ENCODE results near the gene DCP1A.
"Not testable (repeated sequence)": the region's sequence is repeated elsewhere in the genome, so short reads cannot be mapped to it uniquely, and the experiment has no call there.

DCP1A gene

GRCh38 chr3:53327986-53328385 lies 19.4 kb downstream of the DCP1A start:
- not testable (repeated sequence) for DNase-seq

GRCh38 chr3:53324105-53324504 lies 23.2 kb downstream of the DCP1A start:
- DNase-seq = no peak

- peak; percentile 50 for DNase-seq
Measured at GRCh38 chr3:53320697-53321096, 26.6 kb downstream of the DCP1A start.

GRCh38 chr3:53318522-53318921 lies 28.8 kb downstream of the DCP1A start:
- DNase-seq = no peak

GRCh38 chr3:53312832-53313231 lies 34.5 kb downstream of the DCP1A start:
- DNase-seq = no peak

- DNase-seq = no peak
Measured at GRCh38 chr3:53311882-53312281, 35.5 kb downstream of the DCP1A start.

GRCh38 chr3:53303957-53304356 lies 43.4 kb downstream of the DCP1A start:
- no peak for DNase-seq

GRCh38 chr3:53303549-53303948 lies 43.8 kb downstream of the DCP1A start:
- no peak for DNase-seq

- DNase-seq = no peak
Measured at GRCh38 chr3:53300826-53301225, 46.5 kb downstream of the DCP1A start.

GRCh38 chr3:53299611-53300023 lies 47.7 kb downstream of the DCP1A start:
- peak; percentile 71 for DNase-seq

GRCh38 chr3:53295410-53295809 lies 51.9 kb downstream of the DCP1A start:
- no peak for DNase-seq

GRCh38 chr3:53293867-53294266 lies 53.5 kb downstream of the DCP1A start:
- no peak for DNase-seq

- DNase-seq = no peak
Measured at GRCh38 chr3:53288214-53288613, 59.1 kb downstream of the DCP1A start.

GRCh38 chr3:53287131-53287629 lies 60.2 kb downstream of the DCP1A start:
- no peak for DNase-seq

- DNase-seq = no peak
Measured at GRCh38 chr3:53286727-53287126, 60.6 kb downstream of the DCP1A start.

- no peak for DNase-seq
Measured at GRCh38 chr3:53282581-53282980, 64.8 kb downstream of the DCP1A start.

- no peak for DNase-seq
Measured at GRCh38 chr3:53278667-53279066, 68.7 kb downstream of the DCP1A start.

- DNase-seq = no peak
Measured at GRCh38 chr3:53274938-53275605, 72.3 kb downstream of the DCP1A start.

GRCh38 chr3:53273146-53273670 lies 74.1 kb downstream of the DCP1A start:
- DNase-seq = no peak

- DNase-seq = peak; percentile 68
Measured at GRCh38 chr3:53269888-53270880, 77.2 kb downstream of the DCP1A start.

- DNase-seq = not testable (repeated sequence)
Measured at GRCh38 chr3:53269193-53269592, 78.2 kb downstream of the DCP1A start.

- DNase-seq = no peak
Measured at GRCh38 chr3:53267766-53268165, 79.6 kb downstream of the DCP1A start.

GRCh38 chr3:53264718-53265117 lies 82.6 kb downstream of the DCP1A start:
- DNase-seq = no peak

GRCh38 chr3:53263907-53264306 lies 83.4 kb downstream of the DCP1A start:
- no peak for DNase-seq
